SJSA1 (cell line): ENCODE data around the gene TPRA1. TPM values are rescaled to one million over a fixed set of nuclear protein-coding genes. Genes with fewer than 3 reads are reported as not detected.
"Not testable (repeated sequence)": the region's sequence is repeated elsewhere in the genome, so short reads cannot be mapped to it uniquely, and the experiment has no call there.

Experiments used
- DNase-seq, 2 experiments: peaks; one replicate each; pipeline ENCODE4 v3.0.0-alpha.2; 2015 to 2020; ENCODE audit warnings: low spot score in 2 of 2, low read depth in 1 of 2
- H3K27ac ChIP-seq: fragments of 250-450 bp; sonication (Bioruptor Pico); 2 replicates; pipeline ENCODE4 v1.5.1; 2020; ENCODE audit warnings: mild to moderate bottlenecking, moderate library complexity
- H3K27me3 ChIP-seq: fragments of 250-450 bp; sonication (Bioruptor Pico); replicated peaks from 2 replicates; pipeline ENCODE4 v1.5.1; 2020; ENCODE audit warnings: mild to moderate bottlenecking, moderate library complexity
- H3K36me3 ChIP-seq: fragments of 250-450 bp; sonication (Bioruptor Pico); 2 replicates; pipeline ENCODE4 v1.5.1; 2020; ENCODE audit warnings: mild to moderate bottlenecking
- H3K4me1 ChIP-seq: fragments of 250-450 bp; sonication (Bioruptor Pico); replicated peaks from 2 replicates; pipeline ENCODE4 v1.6.1; 2021; ENCODE audit warnings: mild to moderate bottlenecking
- H3K4me3 ChIP-seq: fragments of 250-450 bp; sonication (Bioruptor Pico); 2 replicates; pipeline ENCODE4 v1.5.1; 2020; ENCODE audit warnings: mild to moderate bottlenecking
- H3K9me3 ChIP-seq: fragments of 250-450 bp; sonication (Bioruptor Pico); replicated peaks from 2 replicates; pipeline ENCODE4 v1.5.1; 2020; ENCODE audit warnings: mild to moderate bottlenecking
- total RNA-seq: library from RNA; depleted of rRNA; stranded (reverse); fragments of >200 nt; shearing (Covaris generic); gene quantifications from 2 replicates; pipeline ENCODE4 v1.2.3, GENCODE V29; 2014

The TPRA1 gene
- total RNA-seq, 1 experiment from 2014 or later = 60.5 TPM

DNA sequence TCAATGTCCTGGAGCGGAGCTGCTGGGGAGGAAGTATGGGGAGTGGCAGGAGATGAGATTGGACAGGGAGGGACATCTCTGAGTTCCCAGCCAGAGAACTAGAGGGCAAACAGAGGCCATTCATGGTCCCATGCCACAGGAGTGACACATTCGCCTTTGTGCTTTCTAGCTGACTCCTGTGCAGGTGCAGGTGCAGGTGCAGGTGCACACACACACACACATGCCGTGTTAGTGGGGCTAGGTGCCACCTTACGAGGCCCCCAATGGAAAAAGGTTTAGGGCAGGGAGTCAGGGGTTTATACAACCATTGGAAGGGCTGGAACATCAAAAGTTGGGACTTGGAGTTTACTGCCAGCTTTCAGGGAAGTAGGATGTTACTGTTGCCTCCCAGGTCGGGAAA, 52.0 kb downstream of the TPRA1 start:
- H3K27me3 ChIP-seq = peaks cover 5% of the 10 kb centered on the region
- no peaks in the 10 kb centered on the region for H3K9me3 ChIP-seq

DNA sequence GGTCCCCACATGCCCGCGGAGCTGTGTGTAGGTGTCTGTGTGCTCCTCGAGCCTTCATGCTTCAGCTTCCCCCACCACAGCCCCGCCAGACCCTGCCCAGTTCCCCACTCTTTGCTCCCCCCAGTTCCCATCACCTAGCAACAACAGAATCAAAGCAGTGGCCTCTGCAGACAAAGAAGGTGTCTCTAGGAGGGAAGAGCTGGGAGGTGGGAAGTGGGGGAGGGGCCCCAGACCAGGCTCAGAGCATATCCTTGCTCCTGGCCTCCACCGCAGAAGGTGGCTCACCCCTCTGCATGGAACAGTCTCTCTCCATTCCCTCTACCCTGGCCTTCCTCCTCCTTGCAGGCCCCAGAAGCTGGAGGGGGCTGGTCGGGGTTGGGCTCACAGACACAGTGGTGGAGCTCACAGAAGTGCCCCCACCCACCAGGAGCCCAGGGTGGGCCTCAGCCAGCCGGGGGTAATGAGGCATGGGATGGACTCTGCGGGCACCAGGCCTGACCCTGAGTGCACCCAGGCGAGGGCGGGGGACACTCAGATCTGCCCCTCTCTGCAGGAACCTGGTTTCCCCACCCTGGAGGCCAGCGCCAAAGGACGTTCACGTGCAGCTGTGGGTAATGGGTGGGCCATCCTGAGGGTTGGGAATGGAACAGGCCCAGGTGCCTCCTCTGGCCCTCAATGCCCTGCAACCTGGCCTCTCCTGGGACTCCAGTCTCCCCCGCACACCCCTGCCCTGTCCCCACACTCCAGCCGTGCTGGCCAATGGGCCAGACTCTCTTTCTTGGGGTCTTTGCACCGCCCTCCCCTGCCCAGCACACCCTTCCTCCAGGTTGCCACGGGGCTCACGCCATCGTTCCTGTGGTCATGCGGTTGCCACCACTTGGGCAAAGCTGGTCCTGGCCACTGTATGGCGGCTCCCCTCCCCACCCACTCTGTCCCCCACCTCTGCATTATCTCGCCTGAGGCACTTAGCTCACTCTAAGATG, 53.4 kb downstream of the TPRA1 start:
- no peak for DNase-seq
- H3K9me3 ChIP-seq = no peaks in the 10 kb centered on the region
- H3K27me3 ChIP-seq = peaks cover 5% of the 10 kb centered on the region
- H3K4me1 ChIP-seq = no peaks in the 10 kb centered on the region
- H3K4me3 ChIP-seq = no peak overlapping the region
- no peak overlapping the region for H3K27ac ChIP-seq
- no peaks in the 10 kb centered on the region for H3K36me3 ChIP-seq

More for the DNA sequence above, 52.0 kb downstream of the TPRA1 start:
- Histone ChIP-seq H3K4me3 (no peak overlapping the region), H3K36me3 (no peaks in the 10 kb centered on the region), H3K4me1 (no peaks in the 10 kb centered on the region), H3K27ac (no peak overlapping the region)
- DNase-seq = no peak

DNA sequence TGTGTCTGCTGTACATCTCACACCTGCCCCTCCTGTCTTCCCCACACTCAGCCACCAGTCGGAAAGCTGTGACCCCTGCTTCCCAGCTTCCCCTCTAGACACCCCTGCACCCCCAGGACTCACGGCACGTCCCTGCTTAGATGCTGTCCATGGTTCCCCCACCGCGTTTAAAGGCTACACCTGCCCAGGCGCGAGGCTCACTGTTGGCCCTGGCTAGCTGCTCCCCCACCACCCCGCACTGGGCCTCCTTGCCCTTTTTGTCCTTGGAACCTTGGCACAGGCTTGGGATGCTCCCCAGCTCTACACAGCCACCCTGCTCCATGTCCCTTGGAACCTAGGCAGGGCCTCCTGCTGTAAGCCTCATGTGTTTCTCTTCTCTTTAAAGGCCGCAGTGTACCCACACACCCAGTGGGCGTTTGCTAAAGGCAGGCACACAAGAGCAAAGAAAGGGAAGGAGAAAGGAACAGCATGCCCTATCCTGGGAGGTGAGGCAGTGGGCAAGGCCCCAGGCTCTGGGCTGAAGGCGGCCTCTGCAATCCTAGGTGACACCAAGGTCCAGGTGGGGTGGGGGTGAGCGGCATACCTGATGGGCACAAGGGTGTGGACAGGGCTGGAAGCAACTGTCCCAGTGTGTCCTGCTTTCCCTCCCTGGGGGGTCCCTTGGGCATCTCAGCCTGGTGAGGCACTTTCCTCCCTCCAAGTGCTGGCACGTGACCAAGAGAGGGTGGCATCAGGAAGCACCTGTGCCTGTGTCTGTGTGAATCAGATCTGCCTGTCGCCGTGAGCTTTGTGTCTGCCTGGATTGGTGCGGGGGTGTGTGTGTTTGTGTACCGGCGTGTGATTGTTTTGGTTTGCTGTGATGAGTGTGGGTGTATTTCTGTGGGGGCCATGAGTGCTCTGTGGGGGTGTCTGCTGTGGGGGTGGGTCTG, 54.4 kb downstream of the TPRA1 start:
- H3K27me3 ChIP-seq = peaks cover 5% of the 10 kb centered on the region
- no peak for DNase-seq
- no peaks in the 10 kb centered on the region for H3K9me3 ChIP-seq
- H3K27ac ChIP-seq = no peak overlapping the region
- H3K36me3 ChIP-seq = no peaks in the 10 kb centered on the region
- H3K4me1 ChIP-seq = no peaks in the 10 kb centered on the region
- H3K4me3 ChIP-seq = no peak overlapping the region

DNA sequence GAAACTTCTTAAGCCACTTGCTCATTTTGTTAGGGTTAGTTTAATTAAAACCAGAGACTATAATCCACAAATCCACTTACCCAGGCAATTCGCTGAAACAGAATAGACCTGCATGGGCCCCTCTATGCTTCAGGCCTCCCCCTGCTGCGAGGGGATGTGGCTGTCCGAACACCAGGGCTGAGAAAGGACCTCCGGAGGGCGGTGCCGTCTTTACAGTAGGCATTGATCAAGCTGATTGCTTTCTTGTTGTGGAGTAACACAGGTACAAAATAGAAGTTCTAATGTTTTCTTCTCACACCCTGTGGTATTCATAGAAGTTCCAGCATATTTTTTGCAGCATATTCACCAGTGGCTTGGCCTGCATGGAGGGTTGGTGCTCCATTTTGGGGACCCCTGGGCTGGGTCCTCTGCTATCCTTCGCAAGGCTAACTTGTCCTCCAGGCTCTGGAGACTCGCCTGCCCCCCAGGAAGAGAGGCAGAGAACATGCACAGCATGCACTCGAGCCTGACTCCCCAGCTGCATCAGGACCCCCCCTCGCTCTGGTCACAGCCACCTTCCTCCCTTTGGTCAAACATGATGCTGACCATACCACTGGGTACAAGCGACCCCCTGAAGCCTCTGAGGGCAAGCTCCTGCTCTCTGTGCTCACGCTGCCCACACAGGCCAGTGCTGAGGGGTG, 55.3 kb downstream of the TPRA1 start:
- H3K27ac ChIP-seq = no peak overlapping the region
- H3K4me1 ChIP-seq = no peaks in the 10 kb centered on the region
- DNase-seq = no peak
- H3K36me3 ChIP-seq = no peaks in the 10 kb centered on the region
- H3K4me3 ChIP-seq = no peak overlapping the region
- H3K9me3 ChIP-seq = no peaks in the 10 kb centered on the region
- peaks cover 5% of the 10 kb centered on the region for H3K27me3 ChIP-seq

DNA sequence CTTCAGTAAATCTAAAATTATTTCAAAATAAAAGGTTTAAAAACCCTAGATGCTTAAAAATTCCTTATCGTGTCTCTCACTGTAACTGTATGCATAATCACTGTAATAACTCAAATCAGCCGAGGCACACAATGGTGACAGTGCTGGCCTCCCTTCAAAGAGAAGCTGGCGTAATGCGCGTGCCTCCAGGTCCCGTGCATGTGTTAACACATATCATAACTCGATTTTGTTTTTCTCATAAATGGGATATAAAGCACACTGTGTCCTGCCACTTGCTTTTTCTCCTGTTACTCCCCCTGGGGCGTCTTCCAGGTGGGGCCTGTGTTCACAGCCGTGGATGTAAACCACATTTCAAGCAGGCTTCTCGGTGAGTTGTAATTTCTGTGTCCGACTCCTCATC, 56.0 kb downstream of the TPRA1 start:
- H3K9me3 ChIP-seq = no peaks in the 10 kb centered on the region
- H3K27ac ChIP-seq = no peak overlapping the region
- peaks cover 5% of the 10 kb centered on the region for H3K27me3 ChIP-seq
- no peak overlapping the region for H3K4me3 ChIP-seq
- no peak for DNase-seq
- H3K36me3 ChIP-seq = no peaks in the 10 kb centered on the region
- H3K4me1 ChIP-seq = no peaks in the 10 kb centered on the region

DNA sequence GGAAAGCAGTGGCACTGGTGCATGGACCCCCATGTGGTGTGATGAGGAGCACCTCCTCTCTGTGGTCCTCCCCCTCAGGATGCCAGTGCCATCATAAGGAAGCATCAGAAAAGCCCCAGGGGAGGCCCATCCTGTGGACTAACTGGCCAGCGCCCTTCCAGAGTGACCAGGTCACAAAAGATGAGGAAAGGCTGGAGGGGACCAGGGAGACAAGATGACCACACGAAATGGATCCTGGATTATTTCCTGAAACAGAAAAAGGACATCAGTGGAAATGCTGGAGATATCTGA, 56.4 kb downstream of the TPRA1 start:
- peaks cover 1% of the 10 kb centered on the region for H3K27me3 ChIP-seq
- no peak overlapping the region for H3K4me3 ChIP-seq
- H3K27ac ChIP-seq = no peak overlapping the region
- no peaks in the 10 kb centered on the region for H3K36me3 ChIP-seq
- no peak for DNase-seq
- H3K4me1 ChIP-seq = no peaks in the 10 kb centered on the region
- H3K9me3 ChIP-seq = no peaks in the 10 kb centered on the region

DNA sequence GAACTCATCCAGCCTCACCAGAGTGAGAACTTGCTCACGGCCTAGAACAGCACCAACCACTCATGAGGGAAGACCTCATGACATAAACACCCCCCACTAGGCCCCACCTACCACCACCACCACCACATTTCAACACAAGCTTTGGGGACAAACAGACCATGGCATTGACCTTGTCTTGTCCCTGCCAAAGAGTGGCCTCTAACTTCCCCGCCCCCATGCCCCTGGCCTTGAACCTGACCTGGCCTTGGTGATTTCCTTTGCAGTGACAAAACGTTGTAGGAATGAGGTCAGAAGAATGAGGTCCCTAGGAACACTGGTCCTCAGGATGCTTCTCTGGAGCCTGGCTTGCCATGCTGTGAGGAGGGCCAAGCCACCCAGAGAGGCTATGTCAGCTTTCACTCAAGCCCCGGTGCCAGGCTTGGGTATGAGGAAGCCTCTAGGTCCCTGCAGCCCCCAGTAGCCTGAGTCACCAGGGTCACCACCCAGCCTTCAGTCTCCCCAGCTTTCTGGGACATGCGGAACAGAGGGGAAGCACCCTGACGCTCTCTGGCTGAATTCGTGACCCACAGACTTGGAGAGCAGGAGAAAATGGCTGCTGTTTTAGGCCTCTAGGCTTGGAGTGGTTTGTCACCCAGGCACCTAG, 57.9 kb downstream of the TPRA1 start:
- Histone ChIP-seq H3K36me3 (no peaks in the 10 kb centered on the region), H3K4me3 (no peak overlapping the region), H3K27ac (no peak overlapping the region), H3K27me3 (no peaks in the 10 kb centered on the region; the same call in 1 of the 2 replicates), H3K4me1 (no peaks in the 10 kb centered on the region), H3K9me3 (no peaks in the 10 kb centered on the region)
- no peak for DNase-seq

DNA sequence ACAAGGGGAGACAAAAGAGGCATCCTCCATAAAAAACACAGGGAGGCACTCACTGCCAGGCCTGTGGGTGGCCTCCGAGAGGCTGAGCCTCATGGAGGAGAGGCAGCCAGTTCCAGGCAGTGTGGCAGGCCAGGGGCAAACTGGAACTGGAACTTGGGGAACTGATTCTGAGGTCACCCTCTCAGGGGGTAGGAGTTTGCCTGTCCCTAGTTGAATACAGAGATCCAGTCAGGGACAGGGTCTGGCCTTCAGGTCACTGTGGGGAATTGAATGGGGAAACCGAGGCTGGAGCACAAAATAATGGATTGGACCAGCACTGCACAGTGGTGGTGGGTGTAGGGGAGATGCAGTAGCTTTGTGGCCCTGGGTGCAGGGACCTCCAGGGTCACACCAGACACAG, 58.7 kb downstream of the TPRA1 start:
- Histone ChIP-seq H3K36me3 (no peaks in the 10 kb centered on the region), H3K4me1 (no peaks in the 10 kb centered on the region), H3K27me3 (no peaks in the 10 kb centered on the region; the same call in 1 of the 2 replicates), H3K9me3 (no peaks in the 10 kb centered on the region), H3K4me3 (no peak overlapping the region), H3K27ac (no peak overlapping the region)
- DNase-seq = no peak

DNA sequence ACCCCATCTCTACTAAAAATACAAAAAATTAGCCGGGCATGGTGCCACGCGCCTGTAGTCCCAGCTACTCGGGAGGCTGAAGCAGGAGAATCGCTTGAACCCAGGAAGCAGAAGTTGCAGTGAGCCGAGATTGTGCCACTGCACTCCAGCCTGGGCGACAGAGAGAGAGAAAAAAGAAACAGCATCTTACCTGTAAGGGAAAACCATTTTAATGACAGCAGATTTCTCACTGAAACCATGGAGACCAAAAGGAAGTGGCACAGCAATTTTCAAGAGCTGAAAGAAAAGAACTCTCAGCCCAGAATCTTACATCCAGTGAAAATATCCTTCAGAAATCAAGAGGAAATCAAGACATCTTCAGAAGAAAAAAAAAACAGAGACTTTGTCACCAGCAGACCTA, 59.7 kb downstream of the TPRA1 start:
- not testable (repeated sequence) for H3K4me1 ChIP-seq, DNase-seq, H3K27me3 ChIP-seq, H3K36me3 ChIP-seq, H3K27ac ChIP-seq, H3K4me3 ChIP-seq, H3K9me3 ChIP-seq

DNA sequence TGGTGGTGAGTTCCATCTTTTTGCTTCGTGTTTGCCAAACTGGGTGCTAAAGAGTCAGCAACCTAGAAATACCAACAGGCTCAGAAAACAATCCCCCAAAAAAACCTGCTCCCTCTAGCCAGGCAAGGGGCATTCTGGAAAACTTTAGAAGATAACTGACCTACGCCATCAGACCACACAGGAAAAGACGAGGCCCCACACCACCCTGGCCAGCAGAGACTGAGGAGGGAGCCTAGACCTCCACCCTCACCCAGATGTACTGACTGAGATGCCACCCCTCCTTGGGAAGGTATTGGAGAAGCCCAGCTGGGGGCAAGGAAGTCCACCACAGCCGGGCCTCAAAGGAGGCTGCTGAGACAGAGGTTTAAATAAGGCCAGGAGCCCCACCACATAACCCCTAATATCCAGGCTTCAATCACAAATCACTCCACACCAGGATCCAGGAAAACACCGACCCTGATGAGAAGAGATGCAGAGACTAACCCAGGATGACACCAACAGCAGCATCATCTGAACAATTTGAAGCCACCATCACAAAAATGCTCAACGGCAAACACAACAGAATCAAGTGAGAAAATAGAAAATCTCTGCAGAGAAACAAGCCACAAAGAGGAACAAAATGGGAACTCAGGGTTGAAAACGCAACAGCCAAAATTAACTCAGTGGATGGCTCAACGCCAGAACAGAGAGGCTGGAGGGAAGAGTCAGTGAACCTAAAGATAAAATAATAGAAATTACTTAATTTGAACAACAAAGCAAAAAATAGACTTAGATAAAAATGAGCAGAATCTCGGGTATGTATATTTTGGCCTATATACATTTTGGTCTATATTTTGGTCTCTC, 61.0 kb downstream of the TPRA1 start:
- no peak for DNase-seq
- Histone ChIP-seq H3K4me1 (no peaks in the 10 kb centered on the region), H3K4me3 (no peak overlapping the region), H3K9me3 (no peaks in the 10 kb centered on the region), H3K27ac (no peak overlapping the region), H3K36me3 (no peaks in the 10 kb centered on the region), H3K27me3 (no peaks in the 10 kb centered on the region)

DNA sequence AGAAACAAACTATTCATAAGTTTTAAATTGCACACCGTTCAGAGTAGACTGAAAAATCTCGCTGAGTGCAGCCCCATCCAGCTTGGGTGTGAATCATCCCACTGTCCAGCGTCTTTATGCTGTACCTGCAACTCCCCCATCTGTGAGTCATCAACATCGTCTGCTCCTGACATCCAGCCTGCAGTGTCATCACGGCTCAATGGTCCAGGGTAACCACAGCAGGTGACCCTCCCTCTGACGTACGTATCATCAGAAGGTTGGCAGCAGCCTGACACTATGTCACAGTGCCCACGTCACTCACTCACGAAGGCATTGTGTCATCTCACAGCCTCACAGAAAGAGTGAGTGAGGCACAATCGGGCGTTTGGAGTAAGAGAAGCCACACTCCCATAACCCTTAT, 65.2 kb downstream of the TPRA1 start:
- Histone ChIP-seq H3K36me3 (no peaks in the 10 kb centered on the region), H3K27me3 (no peaks in the 10 kb centered on the region), H3K9me3 (no peaks in the 10 kb centered on the region), H3K4me3 (no peak overlapping the region), H3K27ac (no peak overlapping the region), H3K4me1 (no peaks in the 10 kb centered on the region)
- DNase-seq = no peak

DNA sequence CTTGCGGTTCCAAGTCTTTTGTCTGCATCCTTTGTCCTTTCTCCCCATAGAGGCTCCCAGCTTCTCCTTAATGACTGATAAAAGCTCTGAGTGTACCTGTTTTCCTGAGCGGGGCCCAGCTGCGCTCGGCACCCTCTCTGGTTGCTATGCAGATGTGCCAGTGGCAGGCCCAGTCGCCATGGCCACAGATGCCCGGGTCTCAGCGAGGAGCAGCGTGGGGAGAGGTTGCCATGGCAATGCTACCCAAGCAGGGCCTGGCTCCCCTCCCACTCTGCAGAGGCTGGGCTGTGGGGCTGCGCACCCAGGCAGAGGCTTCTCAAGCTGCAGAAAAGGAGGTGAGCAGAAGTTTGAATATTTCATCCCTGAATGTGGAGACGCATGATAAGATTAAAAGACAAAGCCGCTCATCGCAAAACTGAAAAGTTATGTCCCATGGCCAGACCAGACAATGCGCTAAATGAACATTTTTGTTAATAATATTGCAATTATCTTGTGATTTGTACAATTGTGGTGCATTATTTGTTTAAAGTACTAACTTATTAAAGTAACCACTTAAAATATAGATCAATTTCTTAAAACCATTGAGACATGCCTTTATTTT, 66.1 kb downstream of the TPRA1 start:
- H3K27ac ChIP-seq = no peak overlapping the region
- H3K4me3 ChIP-seq = no peak overlapping the region
- no peaks in the 10 kb centered on the region for H3K9me3 ChIP-seq
- H3K36me3 ChIP-seq = no peaks in the 10 kb centered on the region
- no peaks in the 10 kb centered on the region for H3K4me1 ChIP-seq
- no peaks in the 10 kb centered on the region for H3K27me3 ChIP-seq
- DNase-seq = no peak
